Measurements from ENCODE around the gene LMBR1. TPM values are rescaled to one million over a fixed set of nuclear protein-coding genes. Genes with fewer than 3 reads are reported as not detected.

Gene LMBR1
- total and polyA plus RNA-seq, 2 of the 13 experiments (the other 11 are each of a cell fraction or from before 2014, with no cell fraction given): 20.9 to 39.6 TPM

DNA sequence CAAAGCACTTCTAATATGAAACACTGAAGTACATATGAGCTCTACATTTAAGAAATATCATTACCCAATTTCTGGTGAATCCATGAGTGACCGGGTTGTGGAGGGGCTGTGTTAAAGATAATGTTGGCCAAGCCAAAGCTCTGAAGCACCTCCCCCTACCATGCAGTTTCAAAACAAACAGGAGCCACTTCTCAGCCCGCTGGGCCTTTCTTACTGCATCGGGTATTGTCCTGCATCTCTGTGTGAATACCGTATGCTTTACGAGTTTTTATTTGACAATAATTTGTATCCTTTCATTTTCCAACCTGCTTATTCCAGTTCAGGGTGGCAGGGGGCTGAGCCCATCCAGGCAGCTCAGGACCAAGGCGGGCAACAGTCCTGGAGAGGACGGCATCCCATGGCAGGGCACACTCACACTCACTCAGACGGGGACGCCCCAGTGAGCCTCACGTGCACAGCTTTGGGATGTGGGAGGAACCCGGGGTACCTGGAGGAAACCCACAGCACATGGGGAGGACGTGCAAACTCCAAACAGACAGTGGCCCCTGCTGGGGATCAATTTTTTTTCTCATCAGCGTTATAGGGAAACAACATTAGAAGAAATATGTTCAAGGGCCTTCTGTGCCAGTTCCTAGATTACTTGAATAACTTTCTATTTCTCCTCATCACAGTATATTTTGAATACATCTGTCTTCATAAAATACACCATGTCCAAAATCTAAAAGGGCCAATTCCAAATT is 250.5 kb downstream of the LMBR1 start (continued):
- no peak for TF ChIP-seq TARDBP (CRISPR knock-in tag; IDR thresholded peaks at IDR 0.05)
- TF ChIP-seq PAX8 (CRISPR knock-in tag; IDR thresholded peaks at IDR 0.05; ENCODE audit: borderline replicate concordance): no peak
- no peak for TF ChIP-seq ZGPAT (CRISPR knock-in tag; IDR thresholded peaks at IDR 0.05)
- no peak for TF ChIP-seq MAF1 (CRISPR knock-in tag; IDR thresholded peaks at IDR 0.05; ENCODE audit: borderline replicate concordance)
- TF ChIP-seq ZNF83 (CRISPR knock-in tag; IDR thresholded peaks at IDR 0.05; ENCODE audit: borderline replicate concordance): no peak
- TF ChIP-seq HES4 (CRISPR knock-in tag; IDR thresholded peaks at IDR 0.05; ENCODE audit: borderline replicate concordance): no peak
- TF ChIP-seq MED8 (CRISPR knock-in tag; IDR thresholded peaks at IDR 0.05; ENCODE audit: insufficient replicate concordance): no peak
- TF ChIP-seq ZNF687 (CRISPR knock-in tag; IDR thresholded peaks at IDR 0.05): 0 out of 2 replicates have a peak, but pooled peaks have one; percentile 19

Measured in HepG2 (cell line).